KOPT-K1 (cell line): ENCODE data around the gene VDR.

Experiments
- H3K27ac ChIP-seq: fragments of 200-600 bp; sonication (generic); 2 replicates; pipeline ENCODE4 v1.5.1; 2016; ENCODE audit warnings: antibody characterized with exemption, mild to moderate bottlenecking, low read depth, low read length; ENCODE audit not compliant: poor library complexity, severe bottlenecking
- H3K36me3 ChIP-seq: fragments of 200-600 bp; sonication (generic); 2 replicates; pipeline ENCODE4 v1.5.1; 2017; ENCODE audit warnings: antibody characterized with exemption, mild to moderate bottlenecking, low read length, moderate library complexity; ENCODE audit not compliant: insufficient read depth
- H3K9me3 ChIP-seq: fragments of 200-600 bp; sonication (generic); 2 replicates; pipeline ENCODE4 v1.5.1; 2017; ENCODE audit warnings: antibody characterized with exemption, low read length, mild to moderate bottlenecking; ENCODE audit not compliant: insufficient read depth, poor library complexity, severe bottlenecking

Gene VDR

GRCh38 chr12:47793015-47793681, 111.6 kb downstream of the VDR start:
- Histone ChIP-seq H3K36me3 (peaks cover 100% of the 10 kb centered on the region), H3K27ac (no peak overlapping the region), H3K9me3 (no peaks in the 10 kb centered on the region)

- Histone ChIP-seq H3K27ac (no peak overlapping the region), H3K36me3 (peaks cover 100% of the 10 kb centered on the region), H3K9me3 (no peaks in the 10 kb centered on the region)
Measured at GRCh38 chr12:47791874-47792273, 112.9 kb downstream of the VDR start.
